ENCODE results near the gene SLX4.

DNA sequence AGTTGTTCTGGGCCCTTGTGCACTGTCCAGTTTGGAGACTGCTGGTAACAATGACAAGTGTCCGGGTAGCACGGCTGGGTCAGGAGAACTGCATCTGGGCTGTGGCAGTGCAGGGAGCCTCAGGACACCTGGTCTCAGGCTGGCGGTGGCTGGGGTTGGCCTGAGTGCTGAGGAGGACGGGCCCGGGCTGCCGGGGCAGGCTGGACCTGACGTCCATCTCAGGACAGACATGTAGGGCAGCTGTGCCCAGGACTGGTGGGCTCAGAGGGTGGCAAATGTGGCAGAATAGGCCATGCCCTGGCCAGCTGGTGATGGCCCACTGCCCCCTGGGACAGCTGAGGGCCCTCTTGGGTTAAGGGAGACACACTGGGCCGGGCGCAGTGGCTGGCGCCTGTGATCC lies 30.0 kb downstream of the SLX4 start:
- TF ChIP-seq, protein P1, sequence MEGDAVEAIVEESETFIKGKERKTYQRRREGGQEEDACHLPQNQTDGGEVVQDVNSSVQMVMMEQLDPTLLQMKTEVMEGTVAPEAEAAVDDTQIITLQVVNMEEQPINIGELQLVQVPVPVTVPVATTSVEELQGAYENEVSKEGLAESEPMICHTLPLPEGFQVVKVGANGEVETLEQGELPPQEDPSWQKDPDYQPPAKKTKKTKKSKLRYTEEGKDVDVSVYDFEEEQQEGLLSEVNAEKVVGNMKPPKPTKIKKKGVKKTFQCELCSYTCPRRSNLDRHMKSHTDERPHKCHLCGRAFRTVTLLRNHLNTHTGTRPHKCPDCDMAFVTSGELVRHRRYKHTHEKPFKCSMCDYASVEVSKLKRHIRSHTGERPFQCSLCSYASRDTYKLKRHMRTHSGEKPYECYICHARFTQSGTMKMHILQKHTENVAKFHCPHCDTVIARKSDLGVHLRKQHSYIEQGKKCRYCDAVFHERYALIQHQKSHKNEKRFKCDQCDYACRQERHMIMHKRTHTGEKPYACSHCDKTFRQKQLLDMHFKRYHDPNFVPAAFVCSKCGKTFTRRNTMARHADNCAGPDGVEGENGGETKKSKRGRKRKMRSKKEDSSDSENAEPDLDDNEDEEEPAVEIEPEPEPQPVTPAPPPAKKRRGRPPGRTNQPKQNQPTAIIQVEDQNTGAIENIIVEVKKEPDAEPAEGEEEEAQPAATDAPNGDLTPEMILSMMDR (IDR thresholded peaks at IDR 0.05; ENCODE audit: low read length), result no peak
- TF ChIP-seq EZH2 (optimal IDR thresholded peaks at IDR 0.05; ENCODE audit: low read depth, low read length) (no peak), EZH2phosphoT487 (IDR thresholded peaks at IDR 0.05; ENCODE audit: low read length) (no peak)

Measured in MM.1S (cell line).